ENCODE results near the gene ITIH2.

The ITIH2 gene

GRCh38 chr10:7752251-7752650 lies 49.1 kb downstream of the ITIH2 start:
- Histone ChIP-seq H3K36me3 (ENCODE audit: low read length) (peaks cover 18% of the 10 kb centered on the region; the same call in 1 of the 2 replicates), H3K9me3 (ENCODE audit: insufficient read depth, low read length) (no peaks in the 10 kb centered on the region), H3K27ac (ENCODE audit: low read depth, low read length) (no peak overlapping the region), H3K9me2 (replicated peaks; ENCODE audit: insufficient read depth, low read length) (no peaks in the 10 kb centered on the region), H3K9ac (ENCODE audit: low read length) (no peak overlapping the region), H3K27me3 (ENCODE audit: low read length) (no peaks in the 10 kb centered on the region), H4K20me1 (ENCODE audit: low read depth, low read length) (no peaks in the 10 kb centered on the region), H3F3A (ENCODE audit: insufficient read depth) (no peaks in the 10 kb centered on the region), H3K4me3 (ENCODE audit: insufficient read depth, low read length, poor library complexity, severe bottlenecking) (no peak overlapping the region), H3K4me2 (ENCODE audit: low read depth, low read length, poor library complexity, severe bottlenecking) (no peak overlapping the region), H2AFZ (ENCODE audit: low read depth, low read length, severe bottlenecking) (no peak overlapping the region), H3K79me2 (ENCODE audit: insufficient read depth, low read length) (no peaks in the 10 kb centered on the region)
- TF ChIP-seq CTCF (IDR thresholded peaks at IDR 0.05; ENCODE audit: insufficient read depth, low read length, poor library complexity, severe bottlenecking) (no peak), EZH2phosphoT487 (conservative IDR thresholded peaks at IDR 0.05; ENCODE audit: low read length) (no peak)

DNA sequence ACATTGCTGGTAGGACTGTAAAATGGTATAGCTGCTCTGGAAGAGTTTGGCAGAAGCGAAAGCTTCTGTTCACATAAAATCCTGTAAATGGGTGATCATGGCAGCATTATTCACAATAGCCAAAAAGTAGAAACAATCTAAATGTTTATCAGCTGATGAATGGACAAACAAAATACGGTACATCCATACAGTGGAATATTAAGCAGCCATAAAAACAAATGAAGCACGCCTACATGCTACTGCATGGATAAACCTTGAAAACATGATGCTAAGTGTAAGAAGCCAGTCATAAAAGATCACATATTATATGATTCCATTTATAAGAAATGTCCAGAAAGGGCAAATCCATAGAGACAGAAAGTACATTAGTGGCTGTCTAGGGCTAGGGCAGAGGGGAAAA lies 52.0 kb downstream of the ITIH2 start:
- H3K9ac ChIP-seq (ENCODE audit: low read length): no peak overlapping the region
- TF ChIP-seq CTCF (IDR thresholded peaks at IDR 0.05; ENCODE audit: insufficient read depth, low read length, poor library complexity, severe bottlenecking) (no peak), EZH2phosphoT487 (conservative IDR thresholded peaks at IDR 0.05; ENCODE audit: low read length) (no peak)
- no peak overlapping the region for H3K4me2 ChIP-seq (ENCODE audit: low read depth, low read length, poor library complexity, severe bottlenecking)
- no peaks in the 10 kb centered on the region for H3K9me2 ChIP-seq (replicated peaks; ENCODE audit: insufficient read depth, low read length)
- no peak overlapping the region for H3K4me3 ChIP-seq (ENCODE audit: insufficient read depth, low read length, poor library complexity, severe bottlenecking)
- H3F3A ChIP-seq (ENCODE audit: insufficient read depth): no peaks in the 10 kb centered on the region
- H3K9me3 ChIP-seq (ENCODE audit: insufficient read depth, low read length): no peaks in the 10 kb centered on the region
- H3K36me3 ChIP-seq (ENCODE audit: low read length): peaks cover 36% of the 10 kb centered on the region; the same call in 1 of the 2 replicates
- H3K79me2 ChIP-seq (ENCODE audit: insufficient read depth, low read length): no peaks in the 10 kb centered on the region
- no peak overlapping the region for H3K27ac ChIP-seq (ENCODE audit: low read depth, low read length)
- H2AFZ ChIP-seq (ENCODE audit: low read depth, low read length, severe bottlenecking): no peak overlapping the region
- no peaks in the 10 kb centered on the region for H4K20me1 ChIP-seq (ENCODE audit: low read depth, low read length)
- no peaks in the 10 kb centered on the region for H3K27me3 ChIP-seq (ENCODE audit: low read length)

- Histone ChIP-seq H3K9me2 (replicated peaks; ENCODE audit: insufficient read depth, low read length) (no peaks in the 10 kb centered on the region), H3K4me3 (ENCODE audit: insufficient read depth, low read length, poor library complexity, severe bottlenecking) (no peak overlapping the region), H3K27me3 (ENCODE audit: low read length) (no peaks in the 10 kb centered on the region), H4K20me1 (ENCODE audit: low read depth, low read length) (no peaks in the 10 kb centered on the region), H3K9me3 (ENCODE audit: insufficient read depth, low read length) (no peaks in the 10 kb centered on the region), H3K27ac (ENCODE audit: low read depth, low read length) (no peak overlapping the region), H3K9ac (ENCODE audit: low read length) (no peak overlapping the region), H3F3A (ENCODE audit: insufficient read depth) (no peaks in the 10 kb centered on the region), H3K4me2 (ENCODE audit: low read depth, low read length, poor library complexity, severe bottlenecking) (no peak overlapping the region), H3K36me3 (ENCODE audit: low read length) (peaks cover 45% of the 10 kb centered on the region; the same call in 1 of the 2 replicates), H2AFZ (ENCODE audit: low read depth, low read length, severe bottlenecking) (no peak overlapping the region), H3K79me2 (ENCODE audit: insufficient read depth, low read length) (no peaks in the 10 kb centered on the region)
- TF ChIP-seq CTCF (IDR thresholded peaks at IDR 0.05; ENCODE audit: insufficient read depth, low read length, poor library complexity, severe bottlenecking) (peak; percentile 62), EZH2phosphoT487 (conservative IDR thresholded peaks at IDR 0.05; ENCODE audit: low read length) (no peak)
Measured at GRCh38 chr10:7756360-7756992, 53.4 kb downstream of the ITIH2 start.
